Suprapubic skin (tissue), 4 donors: Measurements from ENCODE around the gene ARHGAP4.

ENCODE experiments used
- CTCF ChIP-seq, 2 donors: fragments of 200-600 bp in 1 of 2; fragments of 450-650 bp in 1 of 2; sonication (generic) in 1 of 2; IDR thresholded peaks; one replicate each; pipeline ENCODE4 v1.5.1; 2016 to 2019; ENCODE audit warnings: antibody characterized with exemption in 2 of 2, mild to moderate bottlenecking in 1 of 2, moderate library complexity in 1 of 2
- POLR2A ChIP-seq, 2 donors: fragments of 450-650 bp; IDR thresholded peaks; one replicate each; pipeline ENCODE4 v1.6.1; 2017; ENCODE audit warnings: antibody characterized with exemption in 2 of 2, mild to moderate bottlenecking in 2 of 2, moderate library complexity in 2 of 2
- POLR2AphosphoS5 ChIP-seq, 3 donors: sonication (generic); formaldehyde crosslinking; IDR thresholded peaks; one replicate each; pipeline ENCODE4 v1.6.1; 2017; ENCODE audit warnings: antibody characterized with exemption in 3 of 3

- TF ChIP-seq CTCF (IDR thresholded peaks at IDR 0.05) (no peak), POLR2A (IDR thresholded peaks at IDR 0.05) (no peak), POLR2AphosphoS5 (IDR thresholded peaks at IDR 0.05) (no peak)
Observed at GRCh38 chrX:153909980-153910360, 16.1 kb downstream of the ARHGAP4 start.
